ENCODE measurements around the gene TRPM3. TPM values are rescaled to one million over a fixed set of nuclear protein-coding genes. Genes with fewer than 3 reads are reported as not detected.

The TRPM3 gene
- total RNA-seq, 4 donors from 2014 or later = 0.57 to 4.4 (median 1.4) TPM; not detected in 1

GRCh38 chr9:70479880-70480291 lies 641.5 kb downstream of the TRPM3 start:
- no peak for TF ChIP-seq CTCF (IDR thresholded peaks at IDR 0.05; ENCODE audit: low read depth)

Small RNA genes lying within 50 kb of the gene (small RNA-seq; reads per million reads assigned to genes)
- 48.2 reads per million, percentile 96 among the genes with 10 or more reads in this experiment for gene MIR204
- gene RN7SL726P = not detected

Measured in subcutaneous adipose tissue (tissue), 4 donors.